ENCODE data around the gene CCL4. TPM values are rescaled to one million over a fixed set of nuclear protein-coding genes. Genes with fewer than 3 reads are reported as not detected.

CCL4 gene
- polyA plus RNA-seq, 1 donor from 2014 or later, result not detected

- H3K27ac ChIP-seq (ENCODE audit: low read length), result no peak overlapping the region
- no peaks in the 10 kb centered on the region for H4K20me1 ChIP-seq (ENCODE audit: insufficient read depth)
- H3K4me2 ChIP-seq (ENCODE audit: low read length), result no peak overlapping the region
- H3F3A ChIP-seq (ENCODE audit: insufficient read depth, low read length, poor library complexity, severe bottlenecking), result no peaks in the 10 kb centered on the region
- H3K4me3 ChIP-seq (ENCODE audit: low read length), result no peak overlapping the region
- no peaks in the 10 kb centered on the region for H3K79me2 ChIP-seq (replicated peaks; ENCODE audit: insufficient read depth, low read length)
- TF ChIP-seq TAF1 (IDR thresholded peaks at IDR 0.05; ENCODE audit: low read depth), result no peak
- no peak for TF ChIP-seq MXI1 (conservative IDR thresholded peaks at IDR 0.05; ENCODE audit: poor library complexity, severe bottlenecking)
- TF ChIP-seq EP300 (conservative IDR thresholded peaks at IDR 0.05; ENCODE audit: poor library complexity, severe bottlenecking), result no peak
- H3K27me3 ChIP-seq (ENCODE audit: insufficient read depth, low read depth, low read length), result no peaks in the 10 kb centered on the region
- no peak overlapping the region for H3K9ac ChIP-seq (ENCODE audit: low read length)
- no peaks in the 10 kb centered on the region for H3K9me2 ChIP-seq (ENCODE audit: insufficient read depth, low read length)
- no peak overlapping the region for H2AFZ ChIP-seq (ENCODE audit: low read depth, low read length)
- no peaks in the 10 kb centered on the region for H3K36me3 ChIP-seq (ENCODE audit: insufficient read depth, low read length)
- no peaks in the 10 kb centered on the region for H3K9me3 ChIP-seq (ENCODE audit: low read length)
Observed at GRCh38 chr17:36153895-36154610, 50.4 kb downstream of the CCL4 start.

Small RNA genes within 50 kb of the gene (small RNA-seq; reads per million reads assigned to genes)
- gene RN7SL301P, result 0 to 0.03 (median 0) reads per million in 3 experiments

Other genes with a start within 250 kb of the CCL4 start
- gene HEATR9, start 234.9 kb upstream of the CCL4 start, polyA plus RNA-seq, result not detected in 2 replicates
- gene CCL5, start 223.5 kb upstream of the CCL4 start, polyA plus RNA-seq, result not detected in 2 replicates
- gene RDM1, start 173.1 kb upstream of the CCL4 start, polyA plus RNA-seq, result not detected in 2 replicates
- gene LYZL6, start 160.1 kb upstream of the CCL4 start, polyA plus RNA-seq, result not detected in 2 replicates
- gene CCL16, start 122.3 kb upstream of the CCL4 start, polyA plus RNA-seq, result not detected in 2 replicates
- not detected in 2 replicates for gene CCL14, start 117.1 kb upstream of the CCL4 start, polyA plus RNA-seq
- not detected in 2 replicates for gene CCL15, start 102.3 kb upstream of the CCL4 start, polyA plus RNA-seq
- gene CCL23, start 85.9 kb upstream of the CCL4 start, polyA plus RNA-seq, result not detected in 2 replicates
- gene CCL18, start 39.6 kb upstream of the CCL4 start, polyA plus RNA-seq, result not detected in 2 replicates
- gene CCL3, start 13.7 kb upstream of the CCL4 start, polyA plus RNA-seq, result not detected in 2 replicates
- gene TBC1D3B, start 72.8 kb downstream of the CCL4 start, polyA plus RNA-seq, result 6.9 and 9.8 TPM in 2 replicates
- gene CCL3L1, start 92.9 kb downstream of the CCL4 start, polyA plus RNA-seq, result not detected in 2 replicates
- gene CCL4L2, start 107.2 kb downstream of the CCL4 start, polyA plus RNA-seq, result not detected in 2 replicates
- 0.32 and 4.2 TPM in 2 replicates for gene TBC1D3I, start 160.7 kb downstream of the CCL4 start, polyA plus RNA-seq
- gene TBC1D3G, start 220.1 kb downstream of the CCL4 start, polyA plus RNA-seq, result not detected in 2 replicates

All from neural cell (in vitro differentiated cells).